Progenitor cell of endocrine pancreas (in vitro differentiated cells): ENCODE results near the gene KCNK7. TPM values are rescaled to one million over a fixed set of nuclear protein-coding genes. Genes with fewer than 3 reads are reported as not detected.

Experiments used
- DNase-seq: peaks from one replicate; pipeline ENCODE4 v3.0.0; 2021; ENCODE audit warnings: low spot score; ENCODE audit not compliant: unreplicated experiment
- H3K27ac Mint-ChIP-seq: 2 replicates; pipeline ENCODE4 v1.8.0; 2021; ENCODE audit warnings: mild to moderate bottlenecking, moderate library complexity, mixed read lengths
- H3K27me3 Mint-ChIP-seq: 2 replicates; pipeline ENCODE4 v1.8.0; 2021; ENCODE audit warnings: mixed read lengths
- H3K36me3 Mint-ChIP-seq: 2 replicates; pipeline ENCODE4 v1.8.0; 2022; ENCODE audit warnings: mixed read lengths; ENCODE audit not compliant: insufficient read depth
- H3K4me1 Mint-ChIP-seq: 2 replicates; pipeline ENCODE4 v1.8.0; 2021; ENCODE audit warnings: low read depth, mixed read lengths
- H3K4me3 Mint-ChIP-seq: 2 replicates; pipeline ENCODE4 v1.8.0; 2021; ENCODE audit warnings: low read depth, mild to moderate bottlenecking, moderate library complexity, mixed read lengths
- H3K9me3 Mint-ChIP-seq: 2 replicates; pipeline ENCODE4 v1.8.0; 2021; ENCODE audit warnings: low read depth, mixed read lengths
- CTCF ChIP-seq: fragments of 200-600 bp; sonication (generic); IDR thresholded peaks from one replicate; pipeline ENCODE4 v1.5.0; 2021; ENCODE audit warnings: antibody characterized with exemption, mild to moderate bottlenecking; ENCODE audit not compliant: unreplicated experiment
- total RNA-seq: library from RNA; stranded (reverse); gene quantifications from 2 replicates; pipeline ENCODE4 v1.2.1, GENCODE V29; 2021

Gene KCNK7
- total RNA-seq, 1 donor from 2014 or later, result 1.7 TPM

DNA sequence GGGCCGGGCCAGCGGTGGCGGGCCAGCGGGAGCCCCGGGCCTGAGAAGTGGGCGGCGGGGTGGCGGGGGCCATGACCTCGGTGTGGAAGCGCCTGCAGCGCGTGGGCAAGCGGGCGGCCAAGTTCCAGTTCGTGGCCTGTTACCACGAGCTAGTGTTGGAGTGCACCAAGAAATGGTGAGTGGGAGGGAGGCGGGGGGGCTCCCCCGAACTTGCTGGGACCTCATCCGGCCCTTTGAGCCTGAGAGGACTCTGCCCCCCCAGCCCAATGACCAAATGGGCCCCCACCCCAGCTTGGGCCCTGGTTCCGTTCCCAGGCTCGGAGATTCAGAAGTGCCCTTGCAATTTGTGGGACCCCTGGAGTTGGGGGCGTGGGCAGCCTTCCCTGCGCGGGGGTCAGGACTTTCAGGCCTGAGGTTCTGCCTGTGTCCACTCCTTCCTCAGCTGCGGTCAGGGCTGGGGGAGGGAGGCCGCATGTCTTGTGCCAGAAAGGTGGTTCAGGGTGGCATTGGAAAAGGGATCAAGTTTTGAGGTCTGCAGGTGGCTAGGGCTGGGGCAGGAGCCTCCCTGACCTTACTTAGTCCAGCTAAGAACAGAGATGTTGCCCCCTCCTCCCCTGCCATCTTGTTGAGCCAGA lies 19.3 kb downstream of the KCNK7 start:
- Mint-ChIP-seq H3K36me3 (peaks cover 2% of the 10 kb centered on the region), H3K27me3 (peaks cover 27% of the 10 kb centered on the region), H3K4me1 (peaks cover 21% of the 10 kb centered on the region), H3K9me3 (no peaks in the 10 kb centered on the region), H3K27ac (no peak overlapping the region), H3K4me3 (peak overlapping the region; percentile 42)
- DNase-seq, result no peak
- TF ChIP-seq CTCF, result no peak

- Mint-ChIP-seq H3K36me3 (peaks cover 2% of the 10 kb centered on the region), H3K4me3 (peak within 1 kb of the TSS; percentile 69), H3K9me3 (no peaks in the 10 kb centered on the region), H3K4me1 (peaks cover 23% of the 10 kb centered on the region), H3K27ac (peak within 1 kb of the TSS; percentile 56), H3K27me3 (peaks cover 27% of the 10 kb centered on the region)
- TF ChIP-seq CTCF, result no peak
- DNase-seq, result no peak
These were observed 19.9 kb downstream of the KCNK7 start, which contains the start of gene EHBP1L1 for GRCh38 chr11:65575568-65576231. Gene EHBP1L1, plus strand, starts transcription at chr11:65576053. Its CDS starts 250 bp downstream, at chr11:65576303.

- H3K27ac Mint-ChIP-seq, result peak overlapping the region; percentile 56
- DNase-seq, result no peak
- peaks cover 26% of the 10 kb centered on the region for H3K4me1 Mint-ChIP-seq
- H3K9me3 Mint-ChIP-seq, result no peaks in the 10 kb centered on the region
- H3K36me3 Mint-ChIP-seq, result peaks cover 2% of the 10 kb centered on the region
- no peak for TF ChIP-seq CTCF
- peak overlapping the region; percentile 69 for H3K4me3 Mint-ChIP-seq
- H3K27me3 Mint-ChIP-seq, result peaks cover 27% of the 10 kb centered on the region
These were observed 20.6 kb downstream of the KCNK7 start for GRCh38 chr11:65574811-65575567.

- peak overlapping the region; percentile 74 for H3K27ac Mint-ChIP-seq
- peaks cover 2% of the 10 kb centered on the region for H3K36me3 Mint-ChIP-seq
- peak; percentile 97 for TF ChIP-seq CTCF
- peak overlapping the region; percentile 75 for H3K4me3 Mint-ChIP-seq
- no peaks in the 10 kb centered on the region for H3K9me3 Mint-ChIP-seq
- peaks cover 32% of the 10 kb centered on the region for H3K4me1 Mint-ChIP-seq
- peaks cover 27% of the 10 kb centered on the region for H3K27me3 Mint-ChIP-seq
- DNase-seq, result peak; percentile 72
These were observed 21.3 kb downstream of the KCNK7 start for GRCh38 chr11:65574109-65574810.
